ENCODE measurements around the gene VDAC2.

Gene VDAC2

DNA sequence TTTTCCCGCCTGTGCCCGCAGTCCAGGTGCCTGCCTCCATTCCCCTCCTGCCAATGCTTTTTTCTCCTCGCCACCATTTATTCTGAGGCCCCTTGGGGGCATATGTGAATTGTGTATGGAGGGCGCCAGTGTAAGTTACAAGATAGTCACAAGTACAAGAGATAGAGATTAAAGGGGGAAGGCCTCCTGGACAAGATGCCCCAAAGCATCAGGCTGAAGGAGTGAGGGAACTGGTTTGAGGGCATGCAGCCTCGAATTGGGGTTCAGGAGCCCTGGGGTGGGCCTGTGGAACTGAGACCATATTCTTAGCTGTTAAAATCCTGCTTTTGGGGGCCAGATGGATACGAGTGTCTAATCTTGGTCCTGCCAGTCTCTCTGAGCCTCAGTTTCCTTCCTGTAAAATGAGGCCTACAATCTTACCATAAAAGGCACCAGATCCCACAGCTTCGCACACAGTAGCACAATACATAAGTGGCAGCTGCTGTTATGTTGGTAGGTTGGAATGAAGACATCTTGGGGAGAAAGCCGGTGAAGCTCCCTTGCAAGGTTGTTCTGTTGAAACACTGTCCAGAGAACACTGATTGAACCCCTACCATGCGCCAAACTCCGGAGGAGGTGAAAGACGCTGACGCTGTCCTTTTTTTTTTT, 25.7 kb downstream of the VDAC2 start:
- Histone ChIP-seq H4K20me1 (ENCODE audit: insufficient read depth) (no peaks in the 10 kb centered on the region), H3K4me1 (ENCODE audit: low read depth, poor library complexity, severe bottlenecking) (peaks cover 19% of the 10 kb centered on the region), H3K27me3 (ENCODE audit: insufficient read depth, low read depth) (no peaks in the 10 kb centered on the region), H3K4me2 (peak overlapping the region; percentile 87), H3K36me3 (ENCODE audit: insufficient read depth) (no peaks in the 10 kb centered on the region; the same call in 1 of the 2 replicates), H3K79me2 (ENCODE audit: insufficient read depth, low read depth) (no peaks in the 10 kb centered on the region), H3K9ac (peak overlapping the region; percentile 86; the same call in 1 of the 2 replicates), H3K4me3 (IDR thresholded peaks at IDR 0.05; ENCODE audit: insufficient read depth, low read depth, low read length) (no peak overlapping the region), H3K27ac (peak overlapping the region; percentile 41; the same call in 1 of the 2 replicates), H2AFZ (ENCODE audit: low read depth) (peak overlapping the region; percentile 77)
- TF ChIP-seq, protein P1, sequence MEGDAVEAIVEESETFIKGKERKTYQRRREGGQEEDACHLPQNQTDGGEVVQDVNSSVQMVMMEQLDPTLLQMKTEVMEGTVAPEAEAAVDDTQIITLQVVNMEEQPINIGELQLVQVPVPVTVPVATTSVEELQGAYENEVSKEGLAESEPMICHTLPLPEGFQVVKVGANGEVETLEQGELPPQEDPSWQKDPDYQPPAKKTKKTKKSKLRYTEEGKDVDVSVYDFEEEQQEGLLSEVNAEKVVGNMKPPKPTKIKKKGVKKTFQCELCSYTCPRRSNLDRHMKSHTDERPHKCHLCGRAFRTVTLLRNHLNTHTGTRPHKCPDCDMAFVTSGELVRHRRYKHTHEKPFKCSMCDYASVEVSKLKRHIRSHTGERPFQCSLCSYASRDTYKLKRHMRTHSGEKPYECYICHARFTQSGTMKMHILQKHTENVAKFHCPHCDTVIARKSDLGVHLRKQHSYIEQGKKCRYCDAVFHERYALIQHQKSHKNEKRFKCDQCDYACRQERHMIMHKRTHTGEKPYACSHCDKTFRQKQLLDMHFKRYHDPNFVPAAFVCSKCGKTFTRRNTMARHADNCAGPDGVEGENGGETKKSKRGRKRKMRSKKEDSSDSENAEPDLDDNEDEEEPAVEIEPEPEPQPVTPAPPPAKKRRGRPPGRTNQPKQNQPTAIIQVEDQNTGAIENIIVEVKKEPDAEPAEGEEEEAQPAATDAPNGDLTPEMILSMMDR (conservative IDR thresholded peaks at IDR 0.05; ENCODE audit: low read depth, low read length), result peak; percentile 92

DNA sequence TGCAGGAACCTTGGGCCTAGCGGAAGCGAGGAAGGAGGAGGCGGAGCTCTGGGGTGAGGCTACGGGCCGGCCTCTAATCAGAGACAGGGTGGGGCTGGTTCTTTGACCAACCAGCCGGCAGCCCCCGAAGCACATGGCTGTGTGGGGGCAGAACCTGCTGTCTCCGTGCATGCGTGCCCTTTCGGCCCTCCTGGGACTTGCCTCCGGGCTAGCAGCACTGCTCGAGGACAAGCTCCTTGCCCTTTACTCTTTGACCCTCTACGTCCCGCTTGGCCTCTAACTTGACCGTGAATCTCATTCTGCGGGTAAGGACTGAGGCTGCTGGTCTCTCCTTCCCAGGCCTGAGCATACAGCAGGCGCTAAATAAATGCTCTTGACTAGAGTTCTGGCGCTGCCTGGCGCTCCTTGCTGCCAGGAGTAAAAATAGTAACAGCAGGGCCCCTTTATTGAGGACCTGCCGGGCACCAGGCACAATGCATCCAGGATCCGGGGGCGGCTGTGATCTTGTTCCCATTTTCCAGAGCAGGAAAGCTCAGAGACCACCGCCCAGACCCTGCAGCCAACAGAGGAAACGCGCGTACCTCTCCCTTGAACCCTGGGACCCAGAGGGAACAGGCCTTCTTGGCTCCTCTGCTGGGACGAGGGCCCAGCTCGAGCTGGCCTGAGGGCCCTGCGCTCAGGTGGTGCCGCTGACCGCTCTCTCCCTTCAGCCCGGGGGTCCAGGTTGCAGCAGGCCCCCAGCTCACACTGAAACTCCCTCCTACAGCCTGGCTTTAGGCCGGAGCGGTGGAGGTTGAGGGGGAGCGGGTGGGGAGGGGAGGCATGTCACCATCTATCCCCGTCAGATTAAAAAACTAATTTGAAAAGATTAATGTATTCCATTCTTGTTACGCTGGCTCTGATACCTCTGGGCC, 27.8 kb downstream of the VDAC2 start:
- Histone ChIP-seq H3K36me3 (ENCODE audit: insufficient read depth) (no peaks in the 10 kb centered on the region), H3K27ac (no peak overlapping the region), H3K27me3 (ENCODE audit: insufficient read depth, low read depth) (no peaks in the 10 kb centered on the region), H3K4me2 (no peak overlapping the region), H3K4me1 (ENCODE audit: low read depth, poor library complexity, severe bottlenecking) (peaks cover 13% of the 10 kb centered on the region), H3K4me3 (IDR thresholded peaks at IDR 0.05; ENCODE audit: insufficient read depth, low read depth, low read length) (no peak overlapping the region), H3K9ac (no peak overlapping the region), H2AFZ (ENCODE audit: low read depth) (no peak overlapping the region), H3K79me2 (ENCODE audit: insufficient read depth, low read depth) (no peaks in the 10 kb centered on the region), H4K20me1 (ENCODE audit: insufficient read depth) (no peaks in the 10 kb centered on the region)
- TF ChIP-seq, protein P1 (conservative IDR thresholded peaks at IDR 0.05; ENCODE audit: low read depth, low read length), result no peak

DNA sequence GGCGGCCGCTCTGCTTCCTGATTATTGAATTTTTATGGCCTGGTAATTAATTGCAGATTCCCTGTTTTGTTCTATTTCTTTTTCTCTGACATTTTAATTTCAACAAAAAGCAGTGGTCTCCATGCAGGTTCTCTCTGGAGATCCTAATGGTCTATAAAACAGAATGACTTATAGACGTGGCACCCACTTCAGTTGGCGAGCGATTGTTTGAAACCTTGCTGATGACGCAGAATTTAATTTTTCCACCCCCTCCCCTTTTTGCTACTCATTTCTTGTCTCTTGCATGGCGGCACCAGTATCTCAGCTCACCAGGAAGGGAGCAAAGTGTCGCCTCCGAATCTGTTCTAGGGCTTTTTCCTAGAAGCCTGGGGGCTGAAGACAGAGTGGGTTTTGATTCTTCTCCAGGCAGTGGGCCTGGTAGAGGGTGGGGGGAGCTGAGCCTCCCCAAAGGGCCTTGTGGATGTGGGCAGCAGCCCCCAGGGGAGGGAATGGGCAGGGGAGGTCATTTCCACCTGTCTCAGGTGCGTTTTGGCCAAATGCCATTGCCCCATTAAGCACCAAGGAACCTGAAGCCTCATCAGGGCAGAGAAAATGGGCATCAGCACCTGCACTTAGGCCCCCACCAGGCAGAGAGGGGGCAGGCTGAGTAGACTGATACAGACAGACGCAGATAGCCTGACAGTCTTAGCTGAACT, 28.6 kb downstream of the VDAC2 start:
- Histone ChIP-seq H3K27ac (no peak overlapping the region), H3K27me3 (ENCODE audit: insufficient read depth, low read depth) (no peaks in the 10 kb centered on the region), H3K4me3 (IDR thresholded peaks at IDR 0.05; ENCODE audit: insufficient read depth, low read depth, low read length) (no peak overlapping the region), H3K9ac (no peak overlapping the region), H3K4me1 (ENCODE audit: low read depth, poor library complexity, severe bottlenecking) (peaks cover 9% of the 10 kb centered on the region), H3K4me2 (no peak overlapping the region), H3K79me2 (ENCODE audit: insufficient read depth, low read depth) (no peaks in the 10 kb centered on the region), H4K20me1 (ENCODE audit: insufficient read depth) (no peaks in the 10 kb centered on the region), H3K36me3 (ENCODE audit: insufficient read depth) (no peaks in the 10 kb centered on the region), H2AFZ (ENCODE audit: low read depth) (no peak overlapping the region)
- TF ChIP-seq, protein P1 (conservative IDR thresholded peaks at IDR 0.05; ENCODE audit: low read depth, low read length), result no peak

DNA sequence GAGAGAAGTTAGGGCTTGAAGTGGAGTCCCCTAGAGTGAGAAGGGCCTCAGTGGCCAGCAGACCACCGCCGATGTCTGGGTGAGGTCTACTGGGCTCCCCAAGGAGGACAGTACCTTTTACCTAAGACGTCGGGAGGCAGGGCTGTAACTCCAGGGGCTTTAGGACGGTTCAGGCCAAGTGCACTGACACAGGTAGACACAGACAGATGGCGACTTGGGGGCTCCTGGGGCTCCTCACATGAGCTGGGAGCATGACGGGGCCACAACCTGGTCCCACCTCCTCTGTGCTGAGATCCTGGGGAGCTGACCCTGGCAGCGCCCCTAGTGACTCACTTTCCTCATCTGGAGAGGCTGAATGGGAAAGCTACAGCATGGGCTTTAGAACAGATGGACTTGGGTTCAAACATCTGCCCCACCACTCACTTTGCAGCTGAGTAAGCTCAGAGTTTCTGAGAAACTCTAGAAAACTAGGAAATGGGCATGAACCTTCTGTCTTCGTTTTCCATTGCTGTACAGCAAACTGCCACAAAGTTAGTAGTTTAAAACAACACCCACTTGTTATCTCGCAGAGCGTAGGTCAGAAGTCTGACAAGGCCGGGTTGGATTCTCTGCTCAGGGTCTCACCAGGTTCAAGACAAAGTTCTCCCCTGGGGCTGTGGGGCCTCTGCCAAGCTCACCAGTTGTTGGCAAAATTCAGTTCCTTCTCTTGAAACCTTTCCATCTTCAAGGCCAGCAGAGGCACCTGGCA, 29.9 kb downstream of the VDAC2 start:
- Histone ChIP-seq H4K20me1 (ENCODE audit: insufficient read depth) (no peaks in the 10 kb centered on the region), H3K36me3 (ENCODE audit: insufficient read depth) (no peaks in the 10 kb centered on the region), H3K4me3 (IDR thresholded peaks at IDR 0.05; ENCODE audit: insufficient read depth, low read depth, low read length) (no peak overlapping the region), H3K27ac (no peak overlapping the region), H3K9ac (no peak overlapping the region), H3K27me3 (ENCODE audit: insufficient read depth, low read depth) (no peaks in the 10 kb centered on the region), H3K79me2 (ENCODE audit: insufficient read depth, low read depth) (no peaks in the 10 kb centered on the region), H3K4me2 (no peak overlapping the region), H3K4me1 (ENCODE audit: low read depth, poor library complexity, severe bottlenecking) (peaks cover 9% of the 10 kb centered on the region), H2AFZ (ENCODE audit: low read depth) (no peak overlapping the region)
- TF ChIP-seq, protein P1 (conservative IDR thresholded peaks at IDR 0.05; ENCODE audit: low read depth, low read length), result no peak

All from KMS-11 (cell line).